Upper lobe of right lung (tissue), 1 donor: Measurements from ENCODE around the gene ZNF652. TPM values are rescaled to one million over a fixed set of nuclear protein-coding genes. Genes with fewer than 3 reads are reported as not detected.

ENCODE experiments used
- ATAC-seq: fragments of 200-7000 bp; cut with Tn5 transposase; one replicate; pipeline ENCODE4 v1.9.1; 2020; ENCODE audit warnings: mild to moderate bottlenecking, moderate library complexity
- DNase-seq: peaks from one replicate; pipeline ENCODE4 v3.0.0-alpha.2; 2020
- H3K27ac ChIP-seq: fragments of 200-600 bp; one replicate; pipeline ENCODE4 v1.8.0; 2022
- H3K27me3 ChIP-seq: fragments of 200-600 bp; one replicate; pipeline ENCODE4 v1.8.0; 2022; ENCODE audit warnings: mild to moderate bottlenecking
- H3K36me3 ChIP-seq: fragments of 200-600 bp; one replicate; pipeline ENCODE4 v1.8.0; 2022
- H3K4me1 ChIP-seq: fragments of 200-600 bp; one replicate; pipeline ENCODE4 v1.8.0; 2022
- H3K4me3 ChIP-seq: fragments of 200-600 bp; one replicate; pipeline ENCODE4 v1.8.0; 2022; ENCODE audit warnings: mild to moderate bottlenecking
- H3K9me3 ChIP-seq: fragments of 200-600 bp; one replicate; pipeline ENCODE4 v1.8.0; 2022
- intact Hi-C: fragments of 100-400 bp; cut with DNase I; formaldehyde crosslinking; loops from one replicate; pipeline ENCODE4 v1.11.0; 2022
- total RNA-seq: library from RNA; stranded (reverse); fragmentation: NEBNext Ultra II Directional; extraction: Animal tissue kit (Norgen Biotek cat#: 25700); gene quantifications from one replicate; pipeline ENCODE4 v1.2.1, GENCODE V29; 2021
- TF ChIP-seq, protein P1 (sequence below): fragments of 200-600 bp; IDR thresholded peaks from one replicate; pipeline ENCODE4 v1.8.0; 2022; ENCODE audit warnings: antibody characterized with exemption
- donor health status: DM: no; HTN: yes; CAD: no; lungs with severe emphysema.

The ZNF652 gene
- total RNA-seq, 1 donor from 2014 or later = 49.8 TPM

GRCh38 chr17:49299996-49300395 lies 62.1 kb downstream of the ZNF652 start:
- intact Hi-C loops = no loop called here
- no peak for ATAC-seq
- peaks cover 23% of the 10 kb centered on the region for H3K36me3 ChIP-seq

DNA sequence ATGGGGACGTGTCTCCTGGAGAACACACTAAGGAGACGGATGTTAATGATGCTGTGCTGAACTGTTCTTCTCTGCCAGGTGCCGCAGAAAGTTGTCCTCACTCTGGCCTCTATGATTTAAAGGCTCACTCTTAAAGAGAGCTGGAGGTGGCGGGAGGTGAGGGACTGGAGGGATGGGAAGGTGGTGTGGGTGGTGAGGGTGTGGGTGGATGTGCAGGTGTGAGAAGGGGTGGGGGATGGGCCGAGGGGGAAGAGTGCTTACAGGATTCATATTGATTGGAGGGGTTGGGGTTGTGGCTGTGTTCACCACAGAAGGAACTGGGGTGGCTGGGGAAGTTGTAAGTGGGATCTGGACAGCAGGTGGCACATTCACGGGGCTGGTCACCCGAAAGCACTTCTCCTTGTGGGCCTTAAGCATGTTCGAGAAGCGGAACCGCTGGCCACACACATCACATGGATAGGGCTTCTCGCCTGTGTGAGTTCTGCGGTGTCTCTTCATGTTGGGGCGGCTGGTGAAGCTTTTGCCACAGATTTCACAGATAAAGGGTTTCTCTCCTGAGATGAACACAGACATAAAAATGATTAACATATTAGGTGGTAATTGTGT lies 63.6 kb downstream of the ZNF652 start:
- H3K4me3 ChIP-seq = no peak overlapping the region
- H3K4me1 ChIP-seq = no peaks in the 10 kb centered on the region
- ATAC-seq = no peak
- peaks cover 23% of the 10 kb centered on the region for H3K36me3 ChIP-seq
- intact Hi-C loops = no loop called here
- DNase-seq = no peak
- no peaks in the 10 kb centered on the region for H3K27me3 ChIP-seq
- TF ChIP-seq, protein P1, sequence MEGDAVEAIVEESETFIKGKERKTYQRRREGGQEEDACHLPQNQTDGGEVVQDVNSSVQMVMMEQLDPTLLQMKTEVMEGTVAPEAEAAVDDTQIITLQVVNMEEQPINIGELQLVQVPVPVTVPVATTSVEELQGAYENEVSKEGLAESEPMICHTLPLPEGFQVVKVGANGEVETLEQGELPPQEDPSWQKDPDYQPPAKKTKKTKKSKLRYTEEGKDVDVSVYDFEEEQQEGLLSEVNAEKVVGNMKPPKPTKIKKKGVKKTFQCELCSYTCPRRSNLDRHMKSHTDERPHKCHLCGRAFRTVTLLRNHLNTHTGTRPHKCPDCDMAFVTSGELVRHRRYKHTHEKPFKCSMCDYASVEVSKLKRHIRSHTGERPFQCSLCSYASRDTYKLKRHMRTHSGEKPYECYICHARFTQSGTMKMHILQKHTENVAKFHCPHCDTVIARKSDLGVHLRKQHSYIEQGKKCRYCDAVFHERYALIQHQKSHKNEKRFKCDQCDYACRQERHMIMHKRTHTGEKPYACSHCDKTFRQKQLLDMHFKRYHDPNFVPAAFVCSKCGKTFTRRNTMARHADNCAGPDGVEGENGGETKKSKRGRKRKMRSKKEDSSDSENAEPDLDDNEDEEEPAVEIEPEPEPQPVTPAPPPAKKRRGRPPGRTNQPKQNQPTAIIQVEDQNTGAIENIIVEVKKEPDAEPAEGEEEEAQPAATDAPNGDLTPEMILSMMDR = no peak
- H3K9me3 ChIP-seq = no peaks in the 10 kb centered on the region
- H3K27ac ChIP-seq = no peak overlapping the region

More at GRCh38 chr17:49299996-49300395, 62.1 kb downstream of the ZNF652 start:
- DNase-seq = no peak
- Histone ChIP-seq H3K4me3 (no peak overlapping the region), H3K27ac (no peak overlapping the region), H3K27me3 (no peaks in the 10 kb centered on the region), H3K9me3 (no peaks in the 10 kb centered on the region), H3K4me1 (no peaks in the 10 kb centered on the region)
- TF ChIP-seq, protein P1 = no peak

DNA sequence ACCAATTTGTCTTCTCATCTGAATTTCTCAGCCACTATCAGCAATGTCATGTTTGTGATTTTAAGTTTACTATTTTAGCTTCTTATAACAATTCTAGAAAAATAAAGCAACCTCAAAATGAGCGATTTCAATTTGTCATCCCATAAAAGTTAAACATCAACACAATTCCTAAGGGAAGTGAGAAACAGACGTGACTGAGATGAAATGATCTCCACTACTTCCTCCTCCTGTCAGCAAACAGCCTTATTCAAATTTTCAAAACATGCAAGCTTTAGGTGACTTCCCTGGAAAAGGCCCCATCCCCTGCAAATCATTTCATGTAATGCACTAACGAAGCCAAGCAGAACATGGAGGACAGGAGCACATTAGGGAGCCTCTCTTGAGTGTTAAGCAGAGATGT lies 64.9 kb downstream of the ZNF652 start:
- no peaks in the 10 kb centered on the region for H3K9me3 ChIP-seq
- TF ChIP-seq, protein P1 = no peak
- ATAC-seq (no peak), DNase-seq (no peak)
- H3K4me3 ChIP-seq = no peak overlapping the region
- intact Hi-C loops = no loop called here
- no peak overlapping the region for H3K27ac ChIP-seq
- H3K36me3 ChIP-seq = peaks cover 16% of the 10 kb centered on the region
- H3K4me1 ChIP-seq = no peaks in the 10 kb centered on the region
- H3K27me3 ChIP-seq = no peaks in the 10 kb centered on the region

DNA sequence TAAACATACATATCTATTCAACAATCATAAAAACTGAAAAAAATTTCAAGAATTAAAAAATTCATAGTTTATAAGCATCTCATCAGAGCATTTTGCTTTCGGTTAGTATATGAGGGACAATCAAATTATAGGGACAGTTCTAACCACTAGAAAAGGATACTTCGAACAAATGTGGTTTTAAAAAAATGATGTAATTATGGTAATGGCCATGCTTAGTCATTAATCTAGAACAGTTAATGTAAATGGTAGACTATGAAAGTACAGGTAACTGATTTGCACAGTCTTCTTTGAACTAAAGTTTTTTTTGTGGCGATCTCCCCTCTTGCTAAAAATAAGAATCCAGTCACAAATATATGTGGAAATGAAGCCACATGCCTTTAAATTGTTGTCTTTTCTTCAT lies 67.9 kb downstream of the ZNF652 start:
- TF ChIP-seq, protein P1 = no peak

GRCh38 chr17:49292901-49293300 lies 69.1 kb downstream of the ZNF652 start:
- Histone ChIP-seq H3K4me1 (no peaks in the 10 kb centered on the region), H3K27ac (no peak overlapping the region), H3K4me3 (no peak overlapping the region), H3K9me3 (no peaks in the 10 kb centered on the region), H3K36me3 (peaks cover 12% of the 10 kb centered on the region), H3K27me3 (no peaks in the 10 kb centered on the region)
- intact Hi-C loops = no loop called here
- ATAC-seq (no peak), DNase-seq (no peak)
- TF ChIP-seq, protein P1 = no peak

More for the DNA sequence above, 67.9 kb downstream of the ZNF652 start:
- no peak for ATAC-seq
- H3K9me3 ChIP-seq = no peaks in the 10 kb centered on the region
- H3K4me3 ChIP-seq = no peak overlapping the region
- DNase-seq = no peak
- H3K27ac ChIP-seq = no peak overlapping the region
- no peaks in the 10 kb centered on the region for H3K4me1 ChIP-seq
- H3K27me3 ChIP-seq = no peaks in the 10 kb centered on the region
- intact Hi-C loops = no loop called here
- H3K36me3 ChIP-seq = peaks cover 23% of the 10 kb centered on the region

DNA sequence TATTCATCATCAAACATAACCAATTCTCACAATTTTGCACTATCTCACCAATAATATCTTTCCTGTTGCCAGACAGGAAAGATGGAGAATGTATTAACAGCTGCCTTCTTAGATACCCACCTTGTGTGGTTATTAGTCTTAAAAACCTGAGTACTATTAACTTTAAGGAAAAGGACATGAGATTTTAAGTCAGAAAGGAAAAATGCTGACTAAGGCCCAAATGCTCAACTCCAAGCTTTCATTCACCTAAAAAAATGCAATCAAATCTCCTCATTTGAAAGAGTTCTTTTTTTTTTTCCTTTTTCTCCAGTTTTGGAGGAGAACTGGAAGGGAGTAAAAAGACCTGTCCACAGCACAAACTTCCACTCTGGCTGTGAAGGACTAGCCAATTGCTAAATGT lies 70.1 kb downstream of the ZNF652 start:
- DNase-seq (no peak), ATAC-seq (no peak)
- no peaks in the 10 kb centered on the region for H3K9me3 ChIP-seq
- no peaks in the 10 kb centered on the region for H3K27me3 ChIP-seq
- H3K36me3 ChIP-seq = peaks cover 10% of the 10 kb centered on the region
- no peaks in the 10 kb centered on the region for H3K4me1 ChIP-seq
- intact Hi-C loops = no loop called here
- H3K27ac ChIP-seq = no peak overlapping the region
- TF ChIP-seq, protein P1 = no peak
- no peak overlapping the region for H3K4me3 ChIP-seq
